DOHH2 (cell line): ENCODE data around the gene MED13L.
"Not testable (repeated sequence)": the region's sequence is repeated elsewhere in the genome, so short reads cannot be mapped to it uniquely, and the experiment has no call there.

Experiments used
- H3F3A ChIP-seq: fragments of 200-600 bp; sonication (generic), shearing (Covaris generic); 2 replicates; pipeline ENCODE4 v1.6.0; 2016; ENCODE audit warnings: antibody characterized with exemption, mild to moderate bottlenecking; ENCODE audit not compliant: control insufficient read depth, insufficient read depth
- H3K27ac ChIP-seq: fragments of 200-600 bp; sonication (generic); 2 replicates; pipeline ENCODE4 v1.5.1; 2014; ENCODE audit warnings: low read depth, mild to moderate bottlenecking, low read length, moderate library complexity
- H3K27me3 ChIP-seq: fragments of 200-600 bp; sonication (generic); 2 replicates; pipeline ENCODE4 v1.6.1; 2014; ENCODE audit warnings: mild to moderate bottlenecking, low read length, mixed read lengths; ENCODE audit not compliant: control insufficient read depth
- H3K36me3 ChIP-seq: fragments of 200-600 bp; sonication (generic); 2 replicates; pipeline ENCODE4 v1.6.1; 2014; ENCODE audit warnings: mild to moderate bottlenecking, low read length, moderate library complexity, mixed read lengths; ENCODE audit not compliant: control insufficient read depth
- H3K4me1 ChIP-seq: fragments of 200-600 bp; sonication (generic); 2 replicates; pipeline ENCODE4 v1.6.1; 2014; ENCODE audit warnings: mild to moderate bottlenecking, low read length, mixed read lengths; ENCODE audit not compliant: control insufficient read depth
- H3K4me2 ChIP-seq: fragments of 200-600 bp; sonication (generic); 2 replicates; pipeline ENCODE4 v1.6.0; 2014; ENCODE audit warnings: mild to moderate bottlenecking, low read length, moderate library complexity
- H3K4me3 ChIP-seq: fragments of 200-600 bp; sonication (generic); 2 replicates; pipeline ENCODE4 v1.5.1; 2014; ENCODE audit warnings: mild to moderate bottlenecking, low read length, mixed read lengths
- H3K79me2 ChIP-seq: fragments of 200-600 bp; sonication (generic); 2 replicates; pipeline ENCODE4 v1.6.1; 2014; ENCODE audit warnings: mild to moderate bottlenecking, low read length, mixed read lengths; ENCODE audit not compliant: control insufficient read depth
- H3K9me2 ChIP-seq: fragments of 200-600 bp; sonication (generic); replicated peaks from 2 replicates; pipeline ENCODE4 v1.6.1; 2014; ENCODE audit warnings: mild to moderate bottlenecking, low read length, mixed read lengths; ENCODE audit not compliant: control insufficient read depth
- H3K9me3 ChIP-seq: fragments of 200-600 bp; sonication (generic); 2 replicates; pipeline ENCODE4 v1.6.1; 2014; ENCODE audit warnings: antibody characterized with exemption, low read length, mixed read lengths; ENCODE audit not compliant: control insufficient read depth, insufficient read depth
- H4K20me1 ChIP-seq: fragments of 200-600 bp; sonication (generic); 2 replicates; pipeline ENCODE4 v1.6.0; 2014; ENCODE audit warnings: low read depth, mild to moderate bottlenecking, antibody characterized with exemption, low read length, moderate library complexity; ENCODE audit not compliant: control insufficient read depth, insufficient read depth
- EZH2phosphoT487 ChIP-seq: fragments of 200-600 bp; sonication (generic); IDR thresholded peaks from 2 replicates; pipeline ENCODE4 v1.6.1; 2017; ENCODE audit warnings: borderline replicate concordance, mild to moderate bottlenecking, antibody characterized with exemption, low read length, moderate library complexity, mixed read lengths
- TF ChIP-seq, protein P1 (sequence below): fragments of 200-600 bp; sonication (generic); IDR thresholded peaks from one replicate; pipeline ENCODE4 v1.5.1; 2014; ENCODE audit warnings: antibody characterized with exemption, mild to moderate bottlenecking, low read depth, low read length; ENCODE audit not compliant: poor library complexity, severe bottlenecking

MED13L gene

GRCh38 chr12:116133149-116133548 lies 144.3 kb downstream of the MED13L start:
- H3K27me3 ChIP-seq = no peaks in the 10 kb centered on the region
- no peak overlapping the region for H3K27ac ChIP-seq
- no peak for TF ChIP-seq EZH2phosphoT487
- TF ChIP-seq, protein P1, sequence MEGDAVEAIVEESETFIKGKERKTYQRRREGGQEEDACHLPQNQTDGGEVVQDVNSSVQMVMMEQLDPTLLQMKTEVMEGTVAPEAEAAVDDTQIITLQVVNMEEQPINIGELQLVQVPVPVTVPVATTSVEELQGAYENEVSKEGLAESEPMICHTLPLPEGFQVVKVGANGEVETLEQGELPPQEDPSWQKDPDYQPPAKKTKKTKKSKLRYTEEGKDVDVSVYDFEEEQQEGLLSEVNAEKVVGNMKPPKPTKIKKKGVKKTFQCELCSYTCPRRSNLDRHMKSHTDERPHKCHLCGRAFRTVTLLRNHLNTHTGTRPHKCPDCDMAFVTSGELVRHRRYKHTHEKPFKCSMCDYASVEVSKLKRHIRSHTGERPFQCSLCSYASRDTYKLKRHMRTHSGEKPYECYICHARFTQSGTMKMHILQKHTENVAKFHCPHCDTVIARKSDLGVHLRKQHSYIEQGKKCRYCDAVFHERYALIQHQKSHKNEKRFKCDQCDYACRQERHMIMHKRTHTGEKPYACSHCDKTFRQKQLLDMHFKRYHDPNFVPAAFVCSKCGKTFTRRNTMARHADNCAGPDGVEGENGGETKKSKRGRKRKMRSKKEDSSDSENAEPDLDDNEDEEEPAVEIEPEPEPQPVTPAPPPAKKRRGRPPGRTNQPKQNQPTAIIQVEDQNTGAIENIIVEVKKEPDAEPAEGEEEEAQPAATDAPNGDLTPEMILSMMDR = no peak
- no peaks in the 10 kb centered on the region for H3K4me1 ChIP-seq
- no peaks in the 10 kb centered on the region for H3K36me3 ChIP-seq
- H3F3A ChIP-seq = no peaks in the 10 kb centered on the region
- H3K4me3 ChIP-seq = no peak overlapping the region
- no peaks in the 10 kb centered on the region for H3K9me2 ChIP-seq
- 0 out of 2 replicates have a peak, but pooled peaks cover 4% of the 10 kb centered on the region for H4K20me1 ChIP-seq
- no peaks in the 10 kb centered on the region for H3K9me3 ChIP-seq
- H3K4me2 ChIP-seq = no peak overlapping the region
- peaks cover 28% of the 10 kb centered on the region for H3K79me2 ChIP-seq

- H3K9me3 ChIP-seq, H4K20me1 ChIP-seq: not testable (repeated sequence)
- peaks cover 32% of the 10 kb centered on the region for H3K79me2 ChIP-seq
Measured at GRCh38 chr12:116131987-116132386, 145.5 kb downstream of the MED13L start.

GRCh38 chr12:116131176-116131575 lies 146.3 kb downstream of the MED13L start:
- Histone ChIP-seq H3K9me2 (no peaks in the 10 kb centered on the region), H3K9me3 (no peaks in the 10 kb centered on the region), H4K20me1 (0 out of 2 replicates have a peak, but pooled peaks cover 4% of the 10 kb centered on the region), H3K4me1 (no peaks in the 10 kb centered on the region), H3K27me3 (no peaks in the 10 kb centered on the region), H3F3A (no peaks in the 10 kb centered on the region), H3K4me3 (no peak overlapping the region), H3K27ac (no peak overlapping the region), H3K79me2 (peaks cover 35% of the 10 kb centered on the region), H3K36me3 (no peaks in the 10 kb centered on the region), H3K4me2 (no peak overlapping the region)
- no peak for TF ChIP-seq EZH2phosphoT487
- TF ChIP-seq, protein P1 = no peak

More at GRCh38 chr12:116131987-116132386, 145.5 kb downstream of the MED13L start:
- H3K4me2 ChIP-seq, H3K9me2 ChIP-seq, H3F3A ChIP-seq, H3K4me3 ChIP-seq, H3K27me3 ChIP-seq, H3K36me3 ChIP-seq, H3K4me1 ChIP-seq, H3K27ac ChIP-seq: not testable (repeated sequence)

DNA sequence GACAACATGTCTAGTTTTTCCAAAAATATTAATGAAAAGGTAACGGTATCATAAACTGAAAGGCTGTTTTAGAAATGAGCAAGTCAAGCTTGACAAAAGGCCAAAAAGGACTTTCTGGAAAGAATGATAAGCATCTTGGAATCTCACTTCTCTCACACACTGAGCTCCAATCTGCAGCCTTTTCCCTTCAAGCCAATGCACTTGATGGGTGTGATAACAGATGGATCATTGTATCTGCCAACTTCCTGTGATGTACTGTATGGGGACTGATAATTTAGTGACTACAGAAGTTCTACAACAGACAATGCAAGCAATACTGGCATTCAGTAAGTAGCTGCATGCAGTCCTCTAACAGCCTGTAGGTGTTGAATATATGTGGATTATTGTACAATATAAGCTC lies 147.1 kb downstream of the MED13L start:
- H3K27ac ChIP-seq = no peak overlapping the region
- no peaks in the 10 kb centered on the region for H3K9me3 ChIP-seq
- TF ChIP-seq, protein P1 = no peak
- TF ChIP-seq EZH2phosphoT487 = no peak
- H3F3A ChIP-seq = no peaks in the 10 kb centered on the region
- no peaks in the 10 kb centered on the region for H3K27me3 ChIP-seq
- H3K4me1 ChIP-seq = no peaks in the 10 kb centered on the region
- no peaks in the 10 kb centered on the region for H3K36me3 ChIP-seq
- H3K79me2 ChIP-seq = peaks cover 36% of the 10 kb centered on the region
- 0 out of 2 replicates have a peak, but pooled peaks cover 4% of the 10 kb centered on the region for H4K20me1 ChIP-seq
- no peak overlapping the region for H3K4me3 ChIP-seq
- H3K4me2 ChIP-seq = no peak overlapping the region
- H3K9me2 ChIP-seq = no peaks in the 10 kb centered on the region
